DOHH2 (cell line): ENCODE results near the gene TUBGCP4.
A peak's percentile ranks its signal among the peaks of the same experiment; 100 is the strongest.

Experiments used
- H3F3A ChIP-seq: fragments of 200-600 bp; sonication (generic), shearing (Covaris generic); 2 replicates; pipeline ENCODE4 v1.6.0; 2016; ENCODE audit warnings: antibody characterized with exemption, mild to moderate bottlenecking; ENCODE audit not compliant: control insufficient read depth, insufficient read depth
- H3K27ac ChIP-seq: fragments of 200-600 bp; sonication (generic); 2 replicates; pipeline ENCODE4 v1.5.1; 2014; ENCODE audit warnings: low read depth, mild to moderate bottlenecking, low read length, moderate library complexity
- H3K27me3 ChIP-seq: fragments of 200-600 bp; sonication (generic); 2 replicates; pipeline ENCODE4 v1.6.1; 2014; ENCODE audit warnings: mild to moderate bottlenecking, low read length, mixed read lengths; ENCODE audit not compliant: control insufficient read depth
- H3K36me3 ChIP-seq: fragments of 200-600 bp; sonication (generic); 2 replicates; pipeline ENCODE4 v1.6.1; 2014; ENCODE audit warnings: mild to moderate bottlenecking, low read length, moderate library complexity, mixed read lengths; ENCODE audit not compliant: control insufficient read depth
- H3K4me1 ChIP-seq: fragments of 200-600 bp; sonication (generic); 2 replicates; pipeline ENCODE4 v1.6.1; 2014; ENCODE audit warnings: mild to moderate bottlenecking, low read length, mixed read lengths; ENCODE audit not compliant: control insufficient read depth
- H3K4me2 ChIP-seq: fragments of 200-600 bp; sonication (generic); 2 replicates; pipeline ENCODE4 v1.6.0; 2014; ENCODE audit warnings: mild to moderate bottlenecking, low read length, moderate library complexity
- H3K4me3 ChIP-seq: fragments of 200-600 bp; sonication (generic); 2 replicates; pipeline ENCODE4 v1.5.1; 2014; ENCODE audit warnings: mild to moderate bottlenecking, low read length, mixed read lengths
- H3K79me2 ChIP-seq: fragments of 200-600 bp; sonication (generic); 2 replicates; pipeline ENCODE4 v1.6.1; 2014; ENCODE audit warnings: mild to moderate bottlenecking, low read length, mixed read lengths; ENCODE audit not compliant: control insufficient read depth
- H3K9me2 ChIP-seq: fragments of 200-600 bp; sonication (generic); replicated peaks from 2 replicates; pipeline ENCODE4 v1.6.1; 2014; ENCODE audit warnings: mild to moderate bottlenecking, low read length, mixed read lengths; ENCODE audit not compliant: control insufficient read depth
- H3K9me3 ChIP-seq: fragments of 200-600 bp; sonication (generic); 2 replicates; pipeline ENCODE4 v1.6.1; 2014; ENCODE audit warnings: antibody characterized with exemption, low read length, mixed read lengths; ENCODE audit not compliant: control insufficient read depth, insufficient read depth
- H4K20me1 ChIP-seq: fragments of 200-600 bp; sonication (generic); 2 replicates; pipeline ENCODE4 v1.6.0; 2014; ENCODE audit warnings: low read depth, mild to moderate bottlenecking, antibody characterized with exemption, low read length, moderate library complexity; ENCODE audit not compliant: control insufficient read depth, insufficient read depth
- EZH2phosphoT487 ChIP-seq: fragments of 200-600 bp; sonication (generic); IDR thresholded peaks from 2 replicates; pipeline ENCODE4 v1.6.1; 2017; ENCODE audit warnings: borderline replicate concordance, mild to moderate bottlenecking, antibody characterized with exemption, low read length, moderate library complexity, mixed read lengths
- TF ChIP-seq, protein P1 (sequence below): fragments of 200-600 bp; sonication (generic); IDR thresholded peaks from one replicate; pipeline ENCODE4 v1.5.1; 2014; ENCODE audit warnings: antibody characterized with exemption, mild to moderate bottlenecking, low read depth, low read length; ENCODE audit not compliant: poor library complexity, severe bottlenecking

The TUBGCP4 gene

DNA sequence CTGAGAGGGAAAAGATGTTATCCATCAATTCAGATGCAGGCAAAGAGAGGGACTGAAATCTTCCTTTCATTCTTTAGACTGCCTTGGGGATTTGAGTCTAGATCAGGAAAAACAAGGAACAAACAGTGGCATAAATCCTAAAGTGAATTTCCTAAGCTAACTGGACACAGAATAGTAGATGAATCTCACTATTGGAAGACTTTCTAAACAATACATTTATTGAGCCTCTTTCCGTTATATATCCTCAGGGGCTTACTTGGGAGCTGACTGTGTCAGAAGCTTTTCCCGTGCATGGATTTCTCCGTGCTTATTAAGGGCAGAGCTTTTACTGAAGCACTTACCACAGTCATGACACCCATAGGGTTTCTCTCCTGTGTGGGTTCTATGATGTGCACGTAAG, 10.1 kb upstream of the TUBGCP4 start:
- Histone ChIP-seq H3F3A (no peaks in the 10 kb centered on the region; the same call in 1 of the 2 replicates), H3K27ac (no peak overlapping the region), H3K27me3 (no peaks in the 10 kb centered on the region), H3K4me2 (no peak overlapping the region), H3K4me1 (peaks cover 6% of the 10 kb centered on the region; the same call in 1 of the 2 replicates), H3K9me2 (no peaks in the 10 kb centered on the region), H3K79me2 (peaks cover 22% of the 10 kb centered on the region), H3K4me3 (no peak overlapping the region), H3K9me3 (peaks cover 26% of the 10 kb centered on the region; the same call in 1 of the 2 replicates), H3K36me3 (peaks cover 78% of the 10 kb centered on the region), H4K20me1 (no peaks in the 10 kb centered on the region)
- TF ChIP-seq EZH2phosphoT487 = no peak
- TF ChIP-seq, protein P1, sequence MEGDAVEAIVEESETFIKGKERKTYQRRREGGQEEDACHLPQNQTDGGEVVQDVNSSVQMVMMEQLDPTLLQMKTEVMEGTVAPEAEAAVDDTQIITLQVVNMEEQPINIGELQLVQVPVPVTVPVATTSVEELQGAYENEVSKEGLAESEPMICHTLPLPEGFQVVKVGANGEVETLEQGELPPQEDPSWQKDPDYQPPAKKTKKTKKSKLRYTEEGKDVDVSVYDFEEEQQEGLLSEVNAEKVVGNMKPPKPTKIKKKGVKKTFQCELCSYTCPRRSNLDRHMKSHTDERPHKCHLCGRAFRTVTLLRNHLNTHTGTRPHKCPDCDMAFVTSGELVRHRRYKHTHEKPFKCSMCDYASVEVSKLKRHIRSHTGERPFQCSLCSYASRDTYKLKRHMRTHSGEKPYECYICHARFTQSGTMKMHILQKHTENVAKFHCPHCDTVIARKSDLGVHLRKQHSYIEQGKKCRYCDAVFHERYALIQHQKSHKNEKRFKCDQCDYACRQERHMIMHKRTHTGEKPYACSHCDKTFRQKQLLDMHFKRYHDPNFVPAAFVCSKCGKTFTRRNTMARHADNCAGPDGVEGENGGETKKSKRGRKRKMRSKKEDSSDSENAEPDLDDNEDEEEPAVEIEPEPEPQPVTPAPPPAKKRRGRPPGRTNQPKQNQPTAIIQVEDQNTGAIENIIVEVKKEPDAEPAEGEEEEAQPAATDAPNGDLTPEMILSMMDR = no peak

DNA sequence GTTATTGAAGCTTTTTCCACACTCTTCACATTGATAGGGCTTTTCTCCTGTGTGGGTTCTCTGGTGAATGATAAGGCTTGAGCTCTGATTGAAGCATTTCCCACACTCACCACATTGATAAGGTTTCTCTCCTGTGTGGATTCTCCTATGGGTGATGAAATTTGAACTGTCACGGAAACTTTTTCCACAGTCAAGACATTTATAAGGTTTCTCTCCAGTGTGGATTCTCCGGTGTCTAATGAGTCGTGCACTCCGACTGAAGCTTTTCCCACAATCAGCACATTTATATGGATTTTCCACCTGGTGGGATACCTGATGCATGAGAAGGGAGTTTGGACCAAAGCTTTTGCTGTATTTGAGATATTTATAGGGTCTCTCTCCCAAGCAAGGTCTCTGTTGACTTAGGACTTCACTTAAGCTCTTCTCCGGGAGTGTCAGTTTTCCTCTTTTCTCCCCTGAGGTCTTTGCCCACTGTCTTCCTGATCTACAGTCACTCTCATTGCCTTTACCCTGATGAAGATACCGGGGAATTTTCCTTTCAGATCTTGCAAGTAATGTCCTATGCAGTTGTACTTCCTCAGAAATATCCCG, 9.5 kb upstream of the TUBGCP4 start:
- Histone ChIP-seq H3K79me2 (peaks cover 27% of the 10 kb centered on the region), H3K4me3 (no peak overlapping the region), H3F3A (no peaks in the 10 kb centered on the region), H3K4me1 (peaks cover 9% of the 10 kb centered on the region; the same call in 1 of the 2 replicates), H3K9me3 (peaks cover 26% of the 10 kb centered on the region; the same call in 1 of the 2 replicates), H3K4me2 (no peak overlapping the region), H3K27me3 (no peaks in the 10 kb centered on the region), H3K27ac (no peak overlapping the region), H4K20me1 (no peaks in the 10 kb centered on the region), H3K9me2 (no peaks in the 10 kb centered on the region), H3K36me3 (peaks cover 84% of the 10 kb centered on the region)
- no peak for TF ChIP-seq EZH2phosphoT487
- TF ChIP-seq, protein P1 = no peak

DNA sequence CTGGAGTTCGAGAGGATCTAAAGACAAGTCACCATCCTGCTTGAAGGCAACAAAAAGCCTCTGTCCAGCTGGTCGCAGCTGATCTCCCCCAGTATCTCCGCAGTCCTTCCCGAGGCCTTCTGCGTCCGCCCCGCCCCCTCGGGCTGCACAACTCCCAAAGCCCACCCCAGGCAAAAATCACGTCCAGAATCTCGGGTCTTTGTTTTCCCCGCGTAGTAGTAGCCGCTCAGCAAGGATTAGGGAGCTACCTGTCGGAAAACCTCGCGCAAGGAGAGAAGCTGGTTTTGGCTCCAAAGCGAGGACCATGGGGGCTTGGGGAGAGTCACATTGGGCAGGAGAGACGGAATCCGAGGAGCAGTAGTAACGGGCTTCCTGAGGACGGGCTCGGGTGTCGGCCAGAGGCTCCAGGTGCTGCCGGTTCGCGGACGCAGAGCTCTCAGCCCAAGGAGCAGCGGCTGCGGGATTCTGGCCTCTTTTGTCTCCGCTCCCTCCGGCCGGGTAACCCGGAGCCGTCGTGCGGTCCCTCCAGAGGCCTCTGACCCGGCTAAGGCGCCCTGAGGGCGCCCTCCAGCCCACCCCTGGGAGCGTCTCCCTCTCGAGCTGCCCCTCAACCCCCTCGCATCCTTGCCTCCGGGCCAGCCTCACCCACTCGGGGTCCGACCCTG, 459 bp upstream of the TUBGCP4 start:
- peaks cover 57% of the 10 kb centered on the region for H3K36me3 ChIP-seq

More for the DNA sequence above, 459 bp upstream of the TUBGCP4 start:
- H3K4me3 ChIP-seq = peak overlapping the region; percentile 94
- peaks cover 77% of the 10 kb centered on the region for H3K79me2 ChIP-seq
- no peaks in the 10 kb centered on the region for H3K27me3 ChIP-seq
- H3K4me1 ChIP-seq = peaks cover 38% of the 10 kb centered on the region
- H3K4me2 ChIP-seq = peak overlapping the region; percentile 94
- peaks cover 7% of the 10 kb centered on the region; the same call in 1 of the 2 replicates for H4K20me1 ChIP-seq
- peaks cover 4% of the 10 kb centered on the region; the same call in 1 of the 2 replicates for H3F3A ChIP-seq
- TF ChIP-seq, protein P1 = no peak
- TF ChIP-seq EZH2phosphoT487 = no peak
- H3K27ac ChIP-seq = peak overlapping the region; percentile 48
- H3K9me2 ChIP-seq = no peaks in the 10 kb centered on the region
- no peaks in the 10 kb centered on the region for H3K9me3 ChIP-seq
